OCI-M2 (cell line): Measurements from ENCODE around the gene ZNRD2.

Experiments
- DNase-seq: peaks from one replicate; lab custom pipeline; 2025; ENCODE audit not compliant: unreplicated experiment; lab: John Stamatoyannopoulos, UW

The ZNRD2 gene

DNA sequence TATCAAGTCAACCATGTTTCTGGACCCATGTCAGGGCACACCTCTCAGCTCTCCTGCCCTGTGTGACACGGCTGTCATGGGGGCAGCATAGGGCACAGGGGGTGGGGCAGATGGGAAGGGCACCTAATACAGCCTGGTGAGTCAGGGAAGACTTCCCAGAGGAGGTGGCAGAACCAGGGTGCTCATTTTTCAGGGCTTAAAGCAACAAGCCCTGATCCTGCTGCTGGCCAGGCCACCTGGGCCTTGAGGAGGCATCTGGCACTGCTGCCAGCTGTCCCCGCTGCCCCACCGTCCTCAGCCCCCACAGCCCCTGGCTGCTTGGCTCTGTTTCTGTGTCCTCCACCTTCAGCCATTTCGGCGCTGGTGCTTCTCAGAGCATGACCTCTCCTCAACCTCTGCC is 39.4 kb downstream of the ZNRD2 start:
- DNase-seq, result no peak

DNA sequence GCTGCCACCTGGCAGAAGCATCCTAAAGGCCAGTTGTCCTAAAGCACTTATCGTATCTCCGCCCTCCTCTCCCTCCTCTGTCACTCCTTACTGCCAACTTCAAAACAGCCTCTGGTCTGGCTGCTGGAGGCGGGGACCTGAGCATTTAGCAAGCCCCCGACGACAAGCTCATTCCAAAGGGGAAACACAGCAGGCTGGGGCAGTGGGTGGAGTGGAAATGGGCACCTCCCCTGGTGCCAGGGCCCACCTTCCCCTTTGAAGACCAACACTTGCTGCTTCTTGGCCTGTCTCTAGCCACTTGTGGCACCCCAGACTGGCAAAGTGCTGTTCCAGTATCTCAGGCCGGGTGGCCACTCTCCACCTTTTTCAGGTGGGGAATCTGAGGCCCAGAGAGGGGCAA is 40.1 kb downstream of the ZNRD2 start:
- DNase-seq, result no peak

DNA sequence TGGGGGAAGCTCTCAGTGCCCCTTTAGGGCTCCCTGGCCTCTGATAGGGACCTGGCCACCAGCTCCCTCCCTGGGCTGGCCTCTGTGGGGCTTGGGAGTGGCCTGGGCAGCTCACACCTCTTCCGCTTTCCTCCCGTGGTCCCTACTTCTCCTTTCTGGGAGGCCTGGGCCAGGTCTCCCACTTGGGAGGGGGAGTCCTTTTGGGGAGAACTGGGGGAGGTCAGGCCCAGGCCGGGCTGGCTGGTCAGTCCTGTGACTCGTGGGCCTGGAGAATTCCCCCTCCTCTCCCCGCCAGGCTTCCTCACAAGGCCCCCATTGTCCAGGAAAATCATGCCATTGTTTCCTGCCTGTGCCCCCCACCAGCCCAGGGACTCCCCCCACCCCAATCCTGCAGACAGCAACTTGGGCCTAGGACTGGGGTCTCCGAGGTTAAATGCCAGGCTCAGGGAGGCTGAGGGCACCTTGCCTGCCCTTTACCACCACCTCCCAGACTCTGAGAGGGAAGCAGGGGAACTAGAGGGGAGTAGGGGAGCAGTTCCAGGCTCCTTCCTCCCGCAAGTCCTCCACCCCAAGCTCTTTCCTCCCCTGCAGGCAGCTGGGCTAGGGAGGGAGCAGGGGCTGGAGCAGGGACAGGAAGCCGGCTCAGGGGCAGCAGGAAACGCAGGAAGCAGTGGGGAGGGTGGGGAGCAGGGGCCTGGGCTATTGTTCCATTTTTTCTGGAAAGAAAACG is 40.9 kb downstream of the ZNRD2 start:
- no peak for DNase-seq

DNA sequence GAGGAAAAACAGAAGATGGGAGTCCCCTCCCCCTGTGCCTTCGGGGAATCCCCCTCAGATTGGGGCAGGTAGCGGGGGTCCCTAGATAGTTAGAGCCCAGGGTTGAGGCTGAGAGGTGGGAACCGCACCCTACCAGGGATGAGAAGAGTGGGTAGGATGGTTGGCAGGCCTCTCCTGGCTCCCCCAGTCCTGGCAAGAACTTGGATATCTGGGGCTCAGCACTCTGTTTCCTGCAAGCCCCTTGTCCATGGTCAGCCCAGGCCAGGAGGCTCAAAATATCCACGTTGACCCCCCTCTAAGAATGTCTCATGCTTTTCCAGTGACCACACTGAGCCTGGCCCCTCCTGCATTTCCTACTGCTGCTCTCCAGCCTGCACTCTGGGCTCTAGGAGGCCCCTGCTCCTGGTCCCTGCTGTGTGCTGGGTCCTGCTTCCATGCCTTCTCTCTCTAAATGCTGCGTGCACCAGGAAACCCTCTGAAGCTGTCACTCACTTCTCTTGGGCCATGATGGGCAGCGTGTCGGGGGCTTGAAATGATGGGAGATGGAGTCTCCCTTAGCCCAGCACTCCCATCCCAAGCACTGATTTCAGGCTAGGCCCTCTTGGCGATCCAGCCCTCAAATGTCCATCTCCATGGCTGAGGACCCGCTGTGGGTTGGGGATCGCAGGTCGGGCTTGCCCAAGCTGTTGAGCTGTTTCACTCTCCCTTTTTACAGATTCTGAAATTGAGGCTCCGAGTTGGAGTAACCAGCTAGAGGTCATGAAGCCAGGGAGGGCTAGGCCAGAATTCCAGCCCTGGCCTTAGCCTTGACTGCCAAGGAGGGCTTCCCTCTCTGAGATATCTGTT is 41.7 kb downstream of the ZNRD2 start:
- no peak for DNase-seq

DNA sequence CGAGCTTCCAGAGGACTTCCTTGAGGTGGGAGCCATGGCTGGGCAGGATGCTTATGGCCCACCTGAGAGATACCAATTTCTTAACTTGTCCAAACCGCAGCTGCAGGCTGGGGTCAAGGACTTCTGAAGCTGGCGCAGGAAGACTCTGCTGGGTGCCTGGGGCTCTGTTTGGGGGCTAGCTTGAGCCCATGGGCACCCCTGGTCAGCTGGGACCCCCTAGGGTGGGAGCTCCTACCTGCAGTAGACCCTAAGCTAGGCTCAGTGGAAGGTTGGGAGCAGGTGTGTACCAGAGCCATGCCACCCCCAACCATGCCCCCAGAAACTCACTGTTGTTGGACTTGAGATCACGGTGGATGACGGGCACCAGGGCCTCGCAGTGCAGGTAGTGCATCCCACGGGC is 42.4 kb downstream of the ZNRD2 start:
- DNase-seq, result no peak

DNA sequence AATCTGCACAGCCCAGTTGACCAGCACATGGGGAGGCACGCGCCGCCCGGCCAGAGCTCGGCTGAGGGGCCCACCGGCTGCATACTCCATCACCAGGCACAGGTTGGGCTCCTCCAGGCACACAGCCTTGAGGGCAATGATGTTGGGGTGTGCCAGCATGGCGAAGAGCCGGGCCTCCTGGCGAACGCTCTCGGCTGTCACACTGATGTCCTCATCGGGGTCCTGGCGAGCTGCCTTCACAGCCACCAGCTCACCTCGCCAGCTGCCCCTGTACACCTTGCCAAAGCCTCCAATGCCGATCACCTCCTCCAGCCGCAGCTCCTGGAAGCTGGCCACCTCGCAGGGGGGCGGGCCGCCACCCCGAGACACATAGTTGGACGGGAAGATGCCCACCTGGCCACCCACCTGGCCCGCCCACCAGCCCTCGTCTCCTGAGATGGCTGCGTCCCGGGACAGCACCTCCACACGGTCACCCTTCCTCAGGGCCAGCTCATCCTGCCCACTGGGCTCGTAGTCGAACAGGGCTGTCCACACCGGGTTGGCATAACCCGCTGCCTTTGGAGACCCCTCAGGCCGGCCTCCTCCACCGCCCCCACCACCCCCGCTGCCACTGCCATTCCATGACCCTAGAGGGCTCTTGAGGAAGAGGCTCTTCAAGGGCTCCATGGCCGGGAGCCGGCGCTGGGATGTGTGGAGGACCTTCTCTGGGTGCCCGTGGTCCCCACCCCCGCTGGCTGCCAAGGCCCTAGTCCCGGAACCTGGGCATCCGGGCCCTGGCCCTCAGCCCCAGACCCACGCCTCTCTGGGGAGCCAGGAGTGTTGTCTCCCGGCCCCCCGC is 43.0 kb downstream of the ZNRD2 start:
- no peak for DNase-seq

DNA sequence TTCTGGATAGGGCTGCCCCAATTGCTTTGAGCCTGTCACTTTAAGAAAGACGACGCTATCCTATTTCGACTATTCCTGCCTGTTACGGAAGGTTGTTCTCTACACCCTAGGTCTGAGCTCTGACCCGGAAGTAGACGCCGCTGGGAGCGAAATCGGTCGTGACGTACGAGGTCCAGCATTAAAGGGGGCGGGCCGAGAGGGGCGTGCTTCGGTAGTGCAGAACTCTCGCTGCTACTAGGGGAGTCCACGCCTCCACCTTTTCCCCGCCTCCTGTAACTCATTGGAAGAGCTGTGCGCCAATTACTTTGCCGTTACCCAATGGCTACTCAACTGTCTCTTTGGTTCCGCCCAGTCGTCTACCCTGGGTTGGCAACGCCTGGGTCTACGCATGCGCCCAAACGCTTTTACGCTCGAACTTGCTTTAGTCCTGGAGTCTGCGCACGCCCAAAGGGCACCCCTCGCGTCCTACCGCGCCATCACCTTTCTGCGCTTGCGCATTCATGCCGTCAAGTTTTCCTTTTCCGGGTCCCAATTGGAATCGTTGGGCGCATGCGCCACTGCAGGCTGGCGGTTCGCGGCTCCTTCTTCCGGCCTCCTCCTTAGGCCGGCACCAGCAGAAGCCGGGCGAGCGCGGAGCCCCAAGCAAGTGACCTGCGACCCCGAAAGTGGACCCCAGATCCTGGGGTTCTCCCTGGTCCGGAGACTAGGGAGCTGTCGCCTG is 45.1 kb downstream of the ZNRD2 start, which contains the start of gene PCNX3:
Gene PCNX3 (plus strand): TSS at position 548 of the 721 bp plus-strand sequence. CDS start 536 bp downstream, outside the sequence.
- DNase-seq, result peak; percentile 99

DNA sequence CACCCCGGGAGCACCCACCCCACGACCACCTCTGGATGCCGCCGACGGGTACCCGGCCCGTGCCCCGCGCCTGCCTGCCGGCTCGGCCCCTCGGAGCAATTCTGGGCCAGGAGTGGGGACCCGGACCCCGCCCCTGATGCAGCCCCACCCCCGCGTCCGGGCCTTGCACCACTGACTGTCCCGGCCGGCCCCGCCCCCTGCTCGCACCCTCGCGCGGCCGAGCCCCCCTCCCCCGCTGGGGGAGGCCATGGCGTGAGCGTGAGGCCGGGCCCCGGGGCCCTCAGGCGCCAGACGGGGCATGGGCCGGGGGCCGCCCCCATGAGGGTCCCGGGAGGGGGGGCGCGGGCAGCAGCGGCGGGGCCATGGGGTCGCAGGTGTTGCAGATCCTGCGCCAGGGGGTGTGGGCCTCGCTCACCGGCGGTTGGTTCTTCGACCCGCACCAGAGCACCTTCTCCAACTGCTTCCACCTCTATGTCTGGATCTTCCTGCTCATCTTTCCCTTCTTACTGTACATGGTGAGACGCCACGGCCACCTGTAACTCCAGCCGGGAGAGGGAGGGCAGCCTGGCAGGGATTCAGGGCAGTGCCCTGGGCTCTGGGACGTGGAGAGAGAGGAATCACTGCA is 45.8 kb downstream of the ZNRD2 start:
- DNase-seq, result no peak

DNA sequence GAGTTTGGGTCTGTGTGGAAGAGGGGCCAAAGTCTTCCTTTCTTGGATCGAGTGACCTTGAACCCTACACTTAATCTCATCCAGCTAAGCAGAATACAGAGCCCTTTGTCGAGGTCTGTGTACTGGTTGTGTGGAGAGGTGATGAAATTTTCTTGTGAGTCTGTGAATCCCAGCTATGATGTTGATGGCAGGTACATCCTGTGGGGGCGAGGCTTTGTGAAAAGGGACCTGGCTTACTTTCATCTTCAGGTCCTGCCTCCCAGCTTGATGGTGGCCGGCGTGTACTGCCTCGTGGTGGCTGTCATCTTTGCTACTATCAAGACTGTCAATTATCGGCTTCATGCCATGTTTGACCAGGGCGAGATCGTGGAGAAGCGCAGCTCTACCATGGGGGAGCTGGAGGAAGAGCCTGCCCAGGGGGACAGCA is 46.3 kb downstream of the ZNRD2 start:
- no peak for DNase-seq

DNA sequence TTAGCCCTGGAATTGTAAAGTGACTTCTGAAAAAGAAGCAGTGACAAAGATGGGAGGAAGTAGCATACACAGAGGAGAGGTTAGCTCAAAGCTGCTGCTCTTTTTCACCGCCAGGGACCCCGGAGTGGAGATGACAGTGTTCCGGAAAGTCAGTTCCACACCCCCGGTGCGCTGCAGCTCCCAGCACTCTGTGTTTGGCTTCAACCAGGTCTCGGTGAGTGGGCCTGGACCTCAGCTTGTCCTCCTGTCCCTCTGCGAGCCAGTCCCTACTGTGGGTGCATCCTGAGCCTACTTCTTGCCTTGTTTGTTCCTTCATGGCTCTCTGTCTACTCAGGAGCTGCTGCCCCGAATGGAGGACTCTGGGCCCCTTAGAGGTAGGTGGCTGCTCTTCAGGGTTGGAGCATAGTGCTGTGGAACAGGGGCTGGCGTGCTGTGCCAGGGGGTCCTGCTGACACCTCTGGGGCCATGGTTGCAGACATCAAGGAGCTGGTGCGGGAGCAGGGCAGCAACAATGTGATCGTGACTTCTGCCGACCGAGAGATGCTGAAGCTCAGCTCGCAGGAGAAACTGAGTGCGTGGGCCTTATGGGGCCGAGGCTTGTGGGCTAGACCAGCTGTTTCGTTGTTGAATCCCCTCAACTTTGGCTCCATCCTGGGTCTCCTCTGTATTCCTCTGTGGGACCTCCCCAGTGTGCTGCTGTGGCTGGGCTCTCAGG is 47.0 kb downstream of the ZNRD2 start:
- no peak for DNase-seq

DNA sequence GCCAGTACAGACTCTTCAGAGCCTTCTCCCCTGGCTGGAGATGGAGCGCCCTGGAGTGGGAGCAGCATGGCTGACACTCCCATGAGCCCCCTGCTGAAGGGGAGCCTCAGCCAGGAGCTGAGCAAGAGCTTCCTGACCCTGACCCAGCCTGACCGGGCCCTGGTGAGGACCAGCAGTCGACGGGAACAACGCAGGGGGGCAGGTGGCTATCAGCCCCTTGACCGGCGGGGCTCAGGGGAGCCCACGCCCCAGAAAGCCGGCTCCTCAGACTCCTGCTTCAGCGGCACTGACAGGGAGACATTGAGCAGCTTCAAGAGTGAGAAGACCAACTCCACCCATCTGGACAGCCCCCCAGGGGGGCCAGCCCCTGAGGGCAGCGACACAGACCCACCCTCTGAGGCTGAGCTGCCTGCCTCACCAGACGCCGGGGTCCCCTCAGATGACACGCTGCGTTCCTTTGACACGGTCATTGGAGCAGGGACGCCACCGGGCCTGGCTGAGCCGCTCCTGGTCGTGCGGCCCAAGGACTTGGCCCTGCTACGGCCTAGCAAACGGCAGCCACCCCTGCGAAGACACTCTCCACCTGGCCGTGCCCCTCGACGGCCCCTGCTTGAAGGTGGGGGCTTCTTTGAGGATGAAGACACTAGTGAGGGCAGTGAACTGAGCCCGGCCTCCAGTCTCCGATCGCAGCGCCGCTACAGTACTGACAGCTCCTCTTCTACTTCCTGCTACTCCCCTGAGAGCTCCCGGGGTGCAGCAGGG is 47.9 kb downstream of the ZNRD2 start:
- DNase-seq, result no peak

DNA sequence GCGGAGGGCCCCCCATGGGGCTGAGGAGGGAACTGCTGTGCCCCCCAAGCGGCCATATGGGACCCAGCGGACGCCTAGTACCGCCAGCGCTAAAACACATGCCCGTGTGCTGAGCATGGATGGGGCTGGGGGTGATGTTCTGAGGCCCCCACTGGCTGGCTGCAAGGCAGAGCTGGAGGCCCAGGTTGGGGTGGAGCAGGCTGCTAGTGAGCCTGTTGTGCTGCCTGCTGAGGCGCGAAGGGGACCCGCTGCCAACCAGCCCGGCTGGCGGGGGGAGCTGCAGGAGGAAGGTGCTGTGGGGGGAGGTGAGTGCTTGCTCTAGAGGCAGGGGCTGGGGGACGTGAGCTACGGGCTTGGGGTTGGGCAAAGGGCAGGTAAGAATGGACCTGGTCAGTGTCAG is 48.5 kb downstream of the ZNRD2 start:
- DNase-seq, result no peak

DNA sequence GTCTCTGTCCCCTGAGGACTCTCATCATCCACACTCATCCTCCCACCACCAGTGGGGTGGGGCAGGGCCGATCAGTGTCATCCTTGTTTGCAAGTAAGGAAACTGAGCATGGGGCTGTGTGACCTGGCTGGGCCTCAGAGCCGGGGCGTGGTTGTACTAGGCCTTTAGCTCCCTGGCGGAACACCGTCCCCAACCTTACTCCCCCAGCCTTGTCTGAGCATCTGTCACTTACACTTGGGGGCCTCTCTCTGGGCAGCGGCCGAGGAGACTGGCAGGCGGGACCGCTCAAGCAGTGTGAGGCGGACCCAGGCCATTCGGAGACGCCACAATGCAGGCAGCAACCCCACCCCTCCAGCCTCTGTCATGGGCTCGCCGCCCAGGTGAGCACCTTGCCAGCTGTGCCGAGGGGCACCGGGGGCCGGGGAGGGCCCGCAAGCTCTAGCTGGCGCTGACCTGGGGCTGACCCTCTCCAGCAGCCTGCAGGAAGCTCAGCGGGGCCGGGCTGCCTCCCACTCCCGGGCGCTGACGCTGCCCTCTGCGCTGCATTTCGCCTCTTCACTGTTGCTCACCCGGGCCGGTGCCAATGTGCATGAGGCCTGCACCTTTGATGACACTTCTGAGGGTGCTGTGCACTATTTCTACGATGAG is 49.1 kb downstream of the ZNRD2 start:
- DNase-seq, result no peak

DNA sequence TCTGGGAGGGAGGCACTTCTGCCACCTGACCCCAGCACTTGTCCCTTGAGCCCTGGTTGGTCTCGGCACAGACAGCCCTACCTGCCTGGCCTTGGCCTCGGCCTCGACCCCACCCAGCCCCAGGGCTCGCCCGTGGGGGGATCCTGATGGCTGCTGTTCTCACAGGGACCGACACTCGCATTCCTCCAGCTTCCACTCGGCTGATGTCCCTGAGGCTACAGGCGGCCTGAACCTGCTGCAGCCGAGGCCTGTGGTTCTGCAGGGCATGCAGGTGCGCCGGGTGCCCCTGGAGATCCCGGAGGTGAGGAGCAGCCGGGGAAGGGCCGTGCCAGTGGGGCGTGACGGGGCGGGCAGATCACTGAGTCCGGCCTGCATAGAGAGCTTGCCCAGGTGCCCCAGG is 50.4 kb downstream of the ZNRD2 start:
- no peak for DNase-seq

DNA sequence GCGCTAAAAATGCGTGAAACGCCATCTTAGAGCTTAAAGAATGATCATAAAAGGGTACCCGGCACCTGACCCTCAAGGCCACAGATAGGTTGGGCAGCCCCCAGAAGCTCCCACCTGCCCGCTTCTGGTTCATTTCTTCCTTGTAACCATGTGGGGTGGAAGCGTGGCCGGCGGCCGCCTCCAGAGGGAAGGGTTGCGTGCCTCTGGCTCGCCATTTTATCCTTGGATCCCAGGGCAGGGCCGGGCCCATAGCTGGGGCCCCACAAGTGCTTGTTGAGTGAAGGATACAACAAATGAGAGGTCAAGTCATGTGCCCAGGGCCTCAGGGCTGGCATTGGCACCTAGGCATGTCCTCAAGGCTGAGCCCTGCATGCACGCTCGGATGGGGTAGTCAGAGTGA is 51.2 kb downstream of the ZNRD2 start:
- DNase-seq, result no peak
